ENCODE measurements around the gene GLG1. TPM values are rescaled to one million over a fixed set of nuclear protein-coding genes. Genes with fewer than 3 reads are reported as not detected.

The GLG1 gene
- total RNA-seq, 1 experiment from 2014 or later = 99.1 TPM

DNA sequence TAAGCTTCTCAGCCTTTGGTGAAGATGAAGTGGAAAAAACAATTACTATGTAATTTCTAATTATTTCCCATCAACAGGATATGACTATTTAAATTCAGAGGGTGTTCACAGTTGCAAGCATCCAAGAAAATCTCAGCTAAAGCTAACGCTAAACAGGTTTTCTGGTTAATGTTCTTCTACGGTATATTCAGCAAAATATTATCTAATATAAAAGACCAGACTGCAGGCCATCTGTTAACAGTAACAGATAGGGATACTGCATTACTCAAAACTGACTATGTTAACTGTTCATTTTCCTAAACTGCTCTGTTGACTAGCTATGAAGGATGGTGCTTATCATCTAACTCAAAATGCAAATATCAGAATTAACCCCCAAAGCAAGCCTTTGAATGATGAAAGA, 32.8 kb downstream of the GLG1 start:
- POLR2A ChIA-PET = interaction anchor here (0.6 to 1.2 kb wide), 3 partner anchors 32 to 99 kb away, joined by 3 to 4 read pairs (median 4); partner anchors contain the start of gene GLG1
- peaks cover 18% of the 10 kb centered on the region for H3K4me1 Mint-ChIP-seq (ENCODE audit: insufficient read depth, unreplicated experiment)
- no TSS peak for BruUV-seq (replicated peaks)
- no peaks in the 10 kb centered on the region for H3K9me3 Mint-ChIP-seq (ENCODE audit: unreplicated experiment)
- no peak for TF ChIP-seq CTCF (IDR thresholded peaks at IDR 0.05; ENCODE audit: unreplicated experiment)
- H3K36me3 Mint-ChIP-seq (ENCODE audit: insufficient read depth, unreplicated experiment) = peaks cover 11% of the 10 kb centered on the region
- no peak for DNase-seq (ENCODE audit: unreplicated experiment)
- no peak overlapping the region for H3K27ac Mint-ChIP-seq (ENCODE audit: low read depth, unreplicated experiment)
- CTCF ChIA-PET = interaction anchor here (0.6 to 1.1 kb wide), 5 partner anchors 9 to 288 kb away, joined by 3 to 6 read pairs (median 3); no protein-coding TSS in a partner anchor
- H3K27me3 Mint-ChIP-seq (ENCODE audit: insufficient read depth, unreplicated experiment) = no peaks in the 10 kb centered on the region
- intact Hi-C loops (cut with micrococcal nuclease) = no loop called here
- no peak overlapping the region for H3K4me3 Mint-ChIP-seq (ENCODE audit: unreplicated experiment)

GRCh38 chr16:74573622-74574021, 33.3 kb downstream of the GLG1 start:
- no peak overlapping the region for H3K27ac Mint-ChIP-seq (ENCODE audit: low read depth, unreplicated experiment)
- H3K4me1 Mint-ChIP-seq (ENCODE audit: insufficient read depth, unreplicated experiment) = peaks cover 20% of the 10 kb centered on the region
- BruUV-seq (replicated peaks) = no TSS peak
- no peaks in the 10 kb centered on the region for H3K9me3 Mint-ChIP-seq (ENCODE audit: unreplicated experiment)
- peaks cover 11% of the 10 kb centered on the region for H3K36me3 Mint-ChIP-seq (ENCODE audit: insufficient read depth, unreplicated experiment)
- no peak overlapping the region for H3K4me3 Mint-ChIP-seq (ENCODE audit: unreplicated experiment)
- intact Hi-C loops (cut with micrococcal nuclease) = no loop called here
- H3K27me3 Mint-ChIP-seq (ENCODE audit: insufficient read depth, unreplicated experiment) = no peaks in the 10 kb centered on the region
- ChIA-PET POLR2A (interaction anchor here (0.6 to 1.2 kb wide), 2 partner anchors 33 to 98 kb away, joined by 3 to 4 read pairs; partner anchors contain the start of gene GLG1), CTCF (interaction anchor here (0.6 to 1.1 kb wide), 5 partner anchors 10 to 45 kb away, joined by 3 to 6 read pairs (median 3); no protein-coding TSS in a partner anchor)
- DNase-seq (ENCODE audit: unreplicated experiment) = no peak
- TF ChIP-seq CTCF (IDR thresholded peaks at IDR 0.05; ENCODE audit: unreplicated experiment) = no peak

DNA sequence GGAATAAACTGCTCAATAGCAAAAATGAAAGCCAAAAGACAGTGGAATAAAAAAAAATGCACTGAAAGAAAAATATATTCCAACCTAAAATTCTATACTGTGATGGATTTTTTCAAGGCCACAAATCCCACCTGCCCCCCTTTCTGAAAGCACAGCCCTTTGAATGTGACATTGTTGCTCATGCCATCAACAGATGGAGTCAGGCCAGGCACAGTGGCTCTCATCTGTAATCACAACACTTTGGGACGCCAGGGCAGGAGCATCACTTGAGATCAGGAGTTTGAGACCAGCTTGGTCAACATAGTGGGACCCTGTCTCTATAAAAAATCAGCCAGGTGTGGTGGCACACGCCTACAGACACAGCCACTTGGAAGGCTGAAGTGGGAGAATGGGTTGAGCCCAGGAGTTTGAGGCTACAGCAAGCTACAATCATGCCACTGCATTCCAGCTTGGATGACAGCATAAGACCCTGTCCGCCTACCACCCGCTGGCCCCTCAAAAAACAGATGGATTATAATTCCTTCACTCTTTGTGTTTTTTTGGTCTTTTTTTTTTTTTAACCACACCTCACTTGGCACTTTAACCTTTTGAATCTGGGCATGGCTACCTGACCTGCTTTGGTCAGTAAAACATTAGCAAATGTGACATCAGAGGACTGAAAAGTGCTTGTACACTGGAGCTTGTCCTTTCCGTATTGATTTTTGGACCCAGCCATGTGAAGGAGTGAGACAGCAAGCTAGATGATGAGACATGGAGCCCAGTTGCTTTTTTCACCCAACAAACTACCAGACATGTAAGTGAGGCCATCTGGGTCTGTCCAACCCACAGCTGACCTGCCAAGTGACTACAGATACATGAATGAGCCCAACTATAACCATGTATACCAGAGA, 36.3 kb downstream of the GLG1 start:
- intact Hi-C loops (cut with micrococcal nuclease) = no loop called here
- Mint-ChIP-seq H3K36me3 (ENCODE audit: insufficient read depth, unreplicated experiment) (peaks cover 11% of the 10 kb centered on the region), H3K27ac (ENCODE audit: low read depth, unreplicated experiment) (peak overlapping the region; percentile 27), H3K4me1 (ENCODE audit: insufficient read depth, unreplicated experiment) (peaks cover 11% of the 10 kb centered on the region), H3K9me3 (ENCODE audit: unreplicated experiment) (no peaks in the 10 kb centered on the region), H3K4me3 (ENCODE audit: unreplicated experiment) (no peak overlapping the region), H3K27me3 (ENCODE audit: insufficient read depth, unreplicated experiment) (no peaks in the 10 kb centered on the region)
- TF ChIP-seq CTCF (IDR thresholded peaks at IDR 0.05; ENCODE audit: unreplicated experiment) = no peak
- ChIA-PET POLR2A (interaction anchor here (0.6 to 1.5 kb wide), 3 partner anchors 8 to 36 kb away, joined by 4 read pairs; partner anchors contain the start of gene GLG1), CTCF (interaction anchor here (0.6 to 1.8 kb wide), 2 partner anchors 10 to 52 kb away, joined by 3 to 5 read pairs; no protein-coding TSS in a partner anchor)
- no peak for DNase-seq (ENCODE audit: unreplicated experiment)
- BruUV-seq (replicated peaks) = no TSS peak

DNA sequence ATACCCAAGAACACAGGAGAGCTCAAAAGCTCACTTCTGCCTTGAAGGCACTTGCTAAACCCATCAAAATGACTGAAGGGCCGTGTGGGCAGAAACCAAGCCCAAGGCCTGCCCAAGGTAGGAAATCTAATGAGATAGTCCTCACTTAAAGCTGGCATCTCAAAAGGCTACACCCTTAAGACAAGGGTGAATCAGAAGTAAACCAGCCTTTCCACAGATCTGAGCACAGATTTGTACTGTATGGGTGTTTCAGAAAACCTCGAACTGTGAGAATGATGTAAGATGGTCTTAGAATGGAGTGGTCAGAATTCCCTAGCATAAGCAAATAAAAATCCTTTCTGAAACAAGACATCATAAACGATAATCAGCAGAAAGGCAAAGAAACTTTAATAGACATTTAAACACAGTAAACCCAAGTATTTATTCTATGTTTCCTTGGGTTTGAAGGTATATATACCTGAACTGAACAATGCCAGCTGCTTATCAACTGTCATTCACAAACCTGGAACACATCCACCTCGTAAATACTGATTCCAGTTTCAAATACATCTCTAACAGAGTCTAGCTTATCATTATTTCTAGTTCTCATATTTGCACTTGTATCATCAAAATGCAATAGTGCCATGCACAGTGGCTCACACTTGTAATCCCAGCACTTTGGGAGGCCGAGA, 37.8 kb downstream of the GLG1 start:
- H3K27ac Mint-ChIP-seq (ENCODE audit: low read depth, unreplicated experiment) = no peak overlapping the region
- no peak for DNase-seq (ENCODE audit: unreplicated experiment)
- H3K4me1 Mint-ChIP-seq (ENCODE audit: insufficient read depth, unreplicated experiment) = peaks cover 16% of the 10 kb centered on the region
- no peaks in the 10 kb centered on the region for H3K9me3 Mint-ChIP-seq (ENCODE audit: unreplicated experiment)
- no peak overlapping the region for H3K4me3 Mint-ChIP-seq (ENCODE audit: unreplicated experiment)
- ChIA-PET CTCF (interaction anchor here (0.6 to 1.8 kb wide), 3 partner anchors 15 to 54 kb away, joined by 4 to 5 read pairs (median 5); no protein-coding TSS in a partner anchor), POLR2A (interaction anchor here (0.6 to 1.7 kb wide), 9 partner anchors 8 to 263 kb away, joined by 3 to 8 read pairs (median 4); partner anchors contain the start of gene GLG1)
- no TSS peak for BruUV-seq (replicated peaks)
- H3K27me3 Mint-ChIP-seq (ENCODE audit: insufficient read depth, unreplicated experiment) = no peaks in the 10 kb centered on the region
- TF ChIP-seq CTCF (IDR thresholded peaks at IDR 0.05; ENCODE audit: unreplicated experiment) = no peak
- intact Hi-C loops (cut with micrococcal nuclease) = no loop called here
- H3K36me3 Mint-ChIP-seq (ENCODE audit: insufficient read depth, unreplicated experiment) = peaks cover 11% of the 10 kb centered on the region

Measured in MCF 10A (cell line).